GM18909 (cell line): Measurements from ENCODE around the gene OR6C2.
"Not testable (repeated sequence)": the region's sequence is repeated elsewhere in the genome, so short reads cannot be mapped to it uniquely, and the experiment has no call there.

ENCODE experiments used
- ATAC-seq: cut with Tn5 transposase; IDR thresholded peaks from one replicate; pipeline ENCODE4 v1.9.1; 2021; ENCODE audit warnings: mild to moderate bottlenecking; ENCODE audit not compliant: unreplicated experiment, poor library complexity

Gene OR6C2

DNA sequence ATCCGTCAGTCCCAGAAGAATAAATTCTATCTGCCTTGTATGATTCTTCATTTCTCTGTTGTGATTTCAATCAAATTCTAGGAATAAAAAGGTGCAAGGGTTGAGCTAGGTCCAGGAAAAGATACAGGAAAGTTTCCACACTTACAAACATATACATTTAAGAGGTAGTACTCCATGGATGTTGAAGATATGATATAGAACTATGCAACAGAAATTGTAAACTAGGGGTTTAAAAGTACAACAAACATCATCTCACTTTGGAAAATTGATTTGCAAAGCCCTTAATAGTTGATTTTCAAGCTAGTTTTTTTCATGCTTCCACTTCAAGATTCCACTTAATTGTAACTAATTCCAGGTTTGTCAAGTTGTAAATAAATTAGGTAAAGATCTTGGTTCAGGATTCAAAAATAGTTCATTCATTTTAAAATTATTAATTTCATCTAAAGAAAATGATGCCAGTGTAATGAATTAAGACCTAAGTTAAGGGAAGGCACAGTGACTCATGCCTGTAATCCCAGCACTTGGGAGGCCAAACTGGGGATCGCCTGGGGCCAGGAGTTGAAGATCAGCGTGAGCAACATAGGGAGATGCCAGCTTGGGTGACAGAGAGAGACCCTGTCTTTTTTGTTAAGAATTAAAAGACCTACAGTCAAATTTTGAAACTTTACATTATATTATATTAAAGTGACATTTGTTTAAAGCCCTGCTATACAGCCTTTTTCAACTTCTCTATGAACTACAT, 26.4 kb downstream of the OR6C2 start, which contains the start of gene OR6C70:
OR6C70 (minus strand) TSS at position 51 of the 742 bp plus-strand sequence; CDS start at position 51, 0 bp downstream.
- no peak for ATAC-seq

GRCh38 chr12:55472264-55472663, 28.4 kb downstream of the OR6C2 start:
- no peak for ATAC-seq

DNA sequence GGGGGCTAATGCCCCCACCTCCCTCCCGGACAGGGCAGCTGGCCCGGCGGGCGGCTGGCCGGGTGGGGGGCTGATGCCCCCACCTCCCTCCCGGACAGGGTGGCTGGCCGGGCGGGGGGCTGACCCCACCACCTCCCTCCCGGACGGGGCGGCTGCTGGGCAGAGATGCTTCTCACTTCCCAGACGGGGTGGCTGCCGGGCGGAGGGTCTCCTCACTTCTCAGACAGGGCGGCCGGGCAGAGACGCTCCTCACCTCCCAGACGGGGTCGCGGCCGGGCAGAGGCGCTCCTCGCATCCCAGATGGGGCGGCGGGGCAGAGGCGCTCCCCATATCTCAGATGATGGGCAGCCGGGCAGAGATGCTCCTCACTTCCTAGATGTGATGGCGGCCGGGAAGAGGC, 35.3 kb downstream of the OR6C2 start:
- not testable (repeated sequence) for ATAC-seq

DNA sequence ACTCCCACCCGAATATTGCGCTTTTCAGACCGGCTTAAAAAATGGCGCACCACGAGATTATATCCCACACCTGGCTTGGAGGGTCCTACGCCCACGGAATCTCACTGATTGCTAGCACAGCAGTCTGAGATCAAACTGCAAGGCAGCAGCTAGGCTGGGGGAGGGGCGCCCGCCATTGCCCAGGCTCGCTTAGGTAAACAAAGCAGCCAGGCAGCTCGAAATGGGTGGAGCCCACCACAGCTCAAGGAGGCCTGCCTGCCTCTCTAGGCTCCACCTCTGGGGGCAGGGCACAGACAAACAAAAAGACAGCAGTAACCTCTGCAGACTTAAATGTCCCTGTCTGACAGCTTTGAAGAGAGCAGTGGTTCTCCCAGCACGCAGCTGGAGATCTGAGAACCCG, 40.4 kb downstream of the OR6C2 start:
- ATAC-seq: not testable (repeated sequence)

DNA sequence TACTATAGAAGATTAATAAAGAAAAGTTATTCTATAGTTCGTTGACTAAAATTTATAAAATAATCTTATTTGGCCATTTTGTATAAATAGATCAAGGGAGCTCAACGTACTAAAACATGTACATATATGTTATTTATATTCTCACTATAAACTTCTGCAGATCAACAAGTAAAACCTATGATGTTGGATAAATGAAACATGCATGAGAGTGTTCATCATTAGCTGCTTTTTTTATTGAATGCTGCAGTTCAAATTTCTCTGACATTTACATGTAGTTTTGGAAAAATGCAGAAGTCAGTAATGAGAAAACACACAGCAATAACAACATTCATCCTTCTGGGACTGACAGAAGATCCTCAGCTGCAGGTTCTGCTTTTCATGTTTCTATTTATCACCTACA, 48.2 kb downstream of the OR6C2 start, which contains the start of gene OR6C68:
OR6C68 (plus strand) TSS at position 301 of the 400 bp plus-strand sequence; CDS start at position 301, 0 bp downstream.
- ATAC-seq: no peak

- no peak for ATAC-seq
Observed at GRCh38 chr12:55495490-55495889, 51.6 kb downstream of the OR6C2 start.

DNA sequence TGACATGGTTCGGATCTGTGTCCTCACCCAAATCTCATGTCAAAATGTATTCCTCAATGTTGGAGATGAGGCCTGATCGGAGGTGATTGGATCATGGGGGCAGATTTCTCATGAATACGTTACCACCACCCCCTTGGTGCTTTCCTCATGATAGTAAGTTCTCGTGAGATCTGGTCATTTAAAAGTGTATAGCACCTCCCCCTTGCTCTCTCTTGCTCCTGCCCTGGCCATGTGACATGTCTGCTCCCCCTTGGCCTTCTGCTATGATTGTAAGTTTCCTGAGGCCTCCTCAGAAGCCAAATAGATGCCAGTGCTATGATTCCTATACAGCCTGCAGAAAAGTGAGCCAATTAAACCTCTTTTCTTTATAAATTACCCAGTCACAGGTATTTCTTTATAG, 55.4 kb downstream of the OR6C2 start:
- ATAC-seq: no peak

DNA sequence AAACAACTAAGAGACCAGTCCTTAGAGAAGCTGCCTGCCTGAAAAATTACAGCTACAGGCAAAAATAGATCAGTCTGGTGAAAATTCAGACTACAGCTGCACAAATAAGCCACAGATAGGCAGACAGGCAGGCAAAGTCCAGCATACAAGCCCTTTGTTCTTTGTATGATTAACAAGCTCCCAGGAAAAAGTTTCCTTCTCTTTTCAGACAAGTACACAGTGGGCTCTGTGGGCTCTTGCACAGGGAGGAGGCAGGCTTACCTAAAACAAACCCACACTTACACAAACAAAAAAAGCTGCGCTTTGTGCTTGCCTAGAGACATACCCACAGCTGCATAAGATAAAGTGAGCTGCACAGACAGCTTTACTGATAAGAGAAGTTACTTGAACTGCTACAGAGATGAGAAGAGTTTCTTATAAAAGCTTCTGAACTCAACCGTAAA, 56.0 kb downstream of the OR6C2 start:
- ATAC-seq: no peak

GRCh38 chr12:55501601-55502000, 57.7 kb downstream of the OR6C2 start:
- no peak for ATAC-seq
